Gastrocnemius medialis (tissue), 4 donors: ENCODE results near the gene TAPBP.

Experiments used
- POLR2A ChIP-seq, 2 donors: fragments of 450-650 bp; IDR thresholded peaks; one replicate each; pipeline ENCODE4 v1.6.1; 2017; ENCODE audit warnings: antibody characterized with exemption in 2 of 2, mild to moderate bottlenecking in 2 of 2, moderate library complexity in 2 of 2
- TF ChIP-seq, protein P1 (sequence below), 5 experiments: fragments of 450-650 bp in 3 of 5; fragments of 200-600 bp in 2 of 5; sonication (generic) in 2 of 5; IDR thresholded peaks in 4 of 5; conservative IDR thresholded peaks in 1 of 5; 1 replicate in 4 of 5; 2 replicates in 1 of 5; pipeline ENCODE4 v1.5.1; 2016 to 2019; ENCODE audit warnings: antibody characterized with exemption in 5 of 5, mild to moderate bottlenecking in 3 of 5, moderate library complexity in 3 of 5

DNA sequence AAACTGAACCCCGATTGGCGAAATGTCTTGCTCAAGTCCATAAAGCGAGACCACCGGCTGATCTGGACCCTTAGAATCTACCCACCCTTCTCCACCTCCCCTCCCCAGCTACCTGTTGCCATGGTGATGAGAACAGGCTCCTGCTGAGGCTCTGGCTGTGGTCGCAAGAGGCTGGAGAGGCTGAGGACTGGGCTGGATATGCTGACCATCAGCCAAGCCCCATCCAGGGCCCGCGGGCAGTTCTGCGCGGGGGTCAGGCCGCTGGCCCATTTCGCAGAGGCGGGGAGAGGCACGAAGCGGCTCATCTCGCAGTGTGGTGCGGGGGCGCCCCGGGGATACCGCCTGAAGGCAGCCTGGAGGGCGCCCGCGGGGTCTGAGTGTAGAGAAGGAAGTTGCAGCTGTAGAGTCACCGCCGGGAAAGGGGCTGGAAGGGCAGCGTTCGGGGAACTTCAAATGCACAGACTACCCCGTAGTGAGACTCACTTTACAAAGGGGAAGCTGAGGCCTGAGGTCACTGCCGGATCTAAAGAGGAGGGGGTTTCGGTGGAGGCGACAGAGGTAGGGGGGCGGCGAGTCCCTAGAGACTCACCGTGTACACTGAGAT, 671 bp downstream of the TAPBP start:
- no peak for TF ChIP-seq POLR2A (IDR thresholded peaks at IDR 0.05)
- TF ChIP-seq, protein P1, sequence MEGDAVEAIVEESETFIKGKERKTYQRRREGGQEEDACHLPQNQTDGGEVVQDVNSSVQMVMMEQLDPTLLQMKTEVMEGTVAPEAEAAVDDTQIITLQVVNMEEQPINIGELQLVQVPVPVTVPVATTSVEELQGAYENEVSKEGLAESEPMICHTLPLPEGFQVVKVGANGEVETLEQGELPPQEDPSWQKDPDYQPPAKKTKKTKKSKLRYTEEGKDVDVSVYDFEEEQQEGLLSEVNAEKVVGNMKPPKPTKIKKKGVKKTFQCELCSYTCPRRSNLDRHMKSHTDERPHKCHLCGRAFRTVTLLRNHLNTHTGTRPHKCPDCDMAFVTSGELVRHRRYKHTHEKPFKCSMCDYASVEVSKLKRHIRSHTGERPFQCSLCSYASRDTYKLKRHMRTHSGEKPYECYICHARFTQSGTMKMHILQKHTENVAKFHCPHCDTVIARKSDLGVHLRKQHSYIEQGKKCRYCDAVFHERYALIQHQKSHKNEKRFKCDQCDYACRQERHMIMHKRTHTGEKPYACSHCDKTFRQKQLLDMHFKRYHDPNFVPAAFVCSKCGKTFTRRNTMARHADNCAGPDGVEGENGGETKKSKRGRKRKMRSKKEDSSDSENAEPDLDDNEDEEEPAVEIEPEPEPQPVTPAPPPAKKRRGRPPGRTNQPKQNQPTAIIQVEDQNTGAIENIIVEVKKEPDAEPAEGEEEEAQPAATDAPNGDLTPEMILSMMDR (IDR thresholded peaks at IDR 0.05 in 4 of 5, conservative IDR thresholded peaks at IDR 0.05 in 1 of 5) = no peak
